Ovary (tissue), 3 donors: Measurements from ENCODE around the gene LRIF1.

Source experiments
- EP300 ChIP-seq: sonication (generic); formaldehyde crosslinking; IDR thresholded peaks from one replicate; pipeline ENCODE4 v1.6.1; 2017; ENCODE audit warnings: antibody characterized with exemption
- POLR2A ChIP-seq: fragments of 450-650 bp; IDR thresholded peaks from one replicate; pipeline ENCODE4 v1.6.1; 2017; ENCODE audit warnings: antibody characterized with exemption, mild to moderate bottlenecking, moderate library complexity
- TF ChIP-seq, protein P1 (sequence below), 3 donors: fragments of 450-650 bp in 2 of 3; fragments of 200-600 bp in 1 of 3; IDR thresholded peaks; one replicate each; pipeline versions ENCODE4 v1.5.1 to v1.8.0; 2016 to 2022; ENCODE audit warnings: antibody characterized with exemption in 3 of 3, mild to moderate bottlenecking in 1 of 3
- donor health status: DM: no; HTN: no; CAD: no.

GRCh38 chr1:110967256-110967655 is 3.5 kb upstream of the LRIF1 start:
- TF ChIP-seq, protein P1, sequence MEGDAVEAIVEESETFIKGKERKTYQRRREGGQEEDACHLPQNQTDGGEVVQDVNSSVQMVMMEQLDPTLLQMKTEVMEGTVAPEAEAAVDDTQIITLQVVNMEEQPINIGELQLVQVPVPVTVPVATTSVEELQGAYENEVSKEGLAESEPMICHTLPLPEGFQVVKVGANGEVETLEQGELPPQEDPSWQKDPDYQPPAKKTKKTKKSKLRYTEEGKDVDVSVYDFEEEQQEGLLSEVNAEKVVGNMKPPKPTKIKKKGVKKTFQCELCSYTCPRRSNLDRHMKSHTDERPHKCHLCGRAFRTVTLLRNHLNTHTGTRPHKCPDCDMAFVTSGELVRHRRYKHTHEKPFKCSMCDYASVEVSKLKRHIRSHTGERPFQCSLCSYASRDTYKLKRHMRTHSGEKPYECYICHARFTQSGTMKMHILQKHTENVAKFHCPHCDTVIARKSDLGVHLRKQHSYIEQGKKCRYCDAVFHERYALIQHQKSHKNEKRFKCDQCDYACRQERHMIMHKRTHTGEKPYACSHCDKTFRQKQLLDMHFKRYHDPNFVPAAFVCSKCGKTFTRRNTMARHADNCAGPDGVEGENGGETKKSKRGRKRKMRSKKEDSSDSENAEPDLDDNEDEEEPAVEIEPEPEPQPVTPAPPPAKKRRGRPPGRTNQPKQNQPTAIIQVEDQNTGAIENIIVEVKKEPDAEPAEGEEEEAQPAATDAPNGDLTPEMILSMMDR (IDR thresholded peaks at IDR 0.05) = no peak
- TF ChIP-seq POLR2A (no peak), EP300 (no peak)
